HepG2 (cell line): ENCODE data around the gene CARHSP1. TPM values are rescaled to one million over a fixed set of nuclear protein-coding genes. Genes with fewer than 3 reads are reported as not detected.
A peak's percentile ranks its signal among the peaks of the same experiment; 100 is the strongest.

ENCODE experiments used
- ATAC-seq: fragments of 200-7000 bp; cut with Tn5 transposase; 3 replicates; pipeline ENCODE4 v1.9.1; 2020; ENCODE audit warnings: mild to moderate bottlenecking, moderate library complexity
- BruUV-seq: library from RNA; stranded (reverse); fragments of 400-500 nt; replicated peaks from 2 replicates; lab custom pipeline; 2021; lab: Mats Ljungman, UMichigan
- CTCF ChIA-PET: fragments of 300-600 bp; formaldehyde crosslinking; extraction: SDS; loops from one replicate; lab custom pipeline; 2021; ENCODE audit warnings: low total read pairs, inconsistent platforms, low intra/inter-chr PET ratio; lab: Yijun Ruan, JAX
- POLR2A ChIA-PET: fragments of 350-600 bp; sonication (Branson Sonifier 250); formaldehyde crosslinking; loops from one replicate; lab custom pipeline; 2020; ENCODE audit warnings: antibody characterized with exemption, inconsistent platforms; lab: Yijun Ruan, JAX
- DNase-seq: peaks from one replicate; pipeline ENCODE4 v3.0.0-alpha.2; 2015; ENCODE audit warnings: low spot score
- FAIRE-seq: peaks from 3 replicates; lab custom pipeline; 2011; peaks lifted over from hg19 to GRCh38; lab: Jason Lieb, UNC
- H2AFZ ChIP-seq: one replicate; pipeline ENCODE4 v1.6.1; 2011; ENCODE audit warnings: low read length, inconsistent platforms
- H3K27ac ChIP-seq: fragments of 300-600 bp; 3 replicates; pipeline ENCODE4 v1.8.0; 2011; ENCODE audit warnings: mixed run types, mild to moderate bottlenecking, mixed read lengths, low read length, inconsistent platforms; ENCODE audit not compliant: insufficient read depth; ENCODE audit errors: extremely low read length
- H3K27me3 ChIP-seq, 2 experiments: fragments of 200-600 bp in 1 of 2; 2 replicates in 1 of 2; 3 replicates in 1 of 2; pipeline versions ENCODE4 v1.6.0 to v1.8.0; 2011; ENCODE audit warnings: low read length in 2 of 2, mild to moderate bottlenecking in 2 of 2, moderate library complexity in 2 of 2, inconsistent platforms in 1 of 2; ENCODE audit not compliant: insufficient read depth in 2 of 2, control insufficient read depth in 1 of 2
- H3K36me3 ChIP-seq, 2 experiments: fragments of 200-600 bp in 1 of 2; replicated peaks in 1 of 2; 2 replicates in 1 of 2; 3 replicates in 1 of 2; pipeline versions ENCODE4 v1.5.1 to v1.8.0; 2011; ENCODE audit warnings: low read length in 2 of 2, inconsistent platforms in 1 of 2; ENCODE audit not compliant: insufficient read depth in 2 of 2, control insufficient read depth in 1 of 2
- H3K4me1 ChIP-seq: 2 replicates; pipeline ENCODE4 v1.5.1; 2012; ENCODE audit warnings: low read length, inconsistent platforms; ENCODE audit not compliant: insufficient read depth
- H3K4me2 ChIP-seq: 2 replicates; pipeline ENCODE4 v1.6.0; 2011; ENCODE audit warnings: low read depth, low read length, inconsistent platforms
- H3K4me3 ChIP-seq, 3 experiments: fragments of 200-600 bp in 1 of 3; sonication (generic), shearing (Covaris generic) in 1 of 3; replicated peaks in 1 of 3; 2 replicates each; pipeline ENCODE4 v1.5.1; 2011 to 2016; ENCODE audit warnings: low read length in 3 of 3, inconsistent platforms in 2 of 3, low read depth in 2 of 3, mild to moderate bottlenecking in 2 of 3, control low read depth in 1 of 3, mixed read lengths in 1 of 3; ENCODE audit not compliant: insufficient read depth in 1 of 3
- H3K79me2 ChIP-seq: one replicate; pipeline ENCODE4 v1.6.1; 2011; ENCODE audit warnings: low read length, inconsistent platforms; ENCODE audit not compliant: insufficient read depth
- H3K9ac ChIP-seq: 2 replicates; pipeline ENCODE4 v1.6.0; 2011; ENCODE audit warnings: mild to moderate bottlenecking, low read depth, low read length, inconsistent platforms; ENCODE audit not compliant: insufficient read depth
- H3K9me3 ChIP-seq: 2 replicates; pipeline ENCODE4 v1.5.1; 2012; ENCODE audit warnings: mild to moderate bottlenecking, low read length
- H4K20me1 ChIP-seq: 2 replicates; pipeline ENCODE4 v1.6.0; 2011; ENCODE audit warnings: inconsistent platforms, mild to moderate bottlenecking, low read length, moderate library complexity; ENCODE audit not compliant: insufficient read depth
- AKAP8 ChIP-seq: sonication (generic); formaldehyde crosslinking; IDR thresholded peaks from 2 replicates; pipeline ENCODE4 v1.5.1; 2020; ENCODE audit warnings: mild to moderate bottlenecking, missing genetic modification reagents
- CCAR2 ChIP-seq: fragments of 200-400 bp; formaldehyde crosslinking; optimal IDR thresholded peaks from 2 replicates; pipeline ENCODE3; 2018; ENCODE audit warnings: low read depth, mild to moderate bottlenecking, low read length, moderate library complexity
- DNMT1 ChIP-seq: sonication (generic); formaldehyde crosslinking; IDR thresholded peaks from 2 replicates; pipeline ENCODE4 v1.5.1; 2020; ENCODE audit warnings: mild to moderate bottlenecking, missing genetic modification reagents
- FIP1L1 ChIP-seq: fragments of 200-400 bp; formaldehyde crosslinking; IDR thresholded peaks from 2 replicates; pipeline ENCODE4 v1.6.1; 2018; ENCODE audit warnings: low read depth, mild to moderate bottlenecking, low read length, moderate library complexity, borderline replicate concordance; ENCODE audit not compliant: insufficient read depth
- GFI1 ChIP-seq: sonication (generic); formaldehyde crosslinking; IDR thresholded peaks from 2 replicates; pipeline ENCODE4 v1.5.0; 2020; ENCODE audit warnings: missing genetic modification reagents, mild to moderate bottlenecking, borderline replicate concordance
- KDM2A ChIP-seq: sonication (generic); formaldehyde crosslinking; IDR thresholded peaks from 2 replicates; pipeline ENCODE4 v1.4.0; 2020; ENCODE audit warnings: low read depth, missing genetic modification reagents, borderline replicate concordance
- MAF1 ChIP-seq: sonication (generic); formaldehyde crosslinking; IDR thresholded peaks from 2 replicates; pipeline ENCODE4 v1.5.0; 2020; ENCODE audit warnings: missing genetic modification reagents, borderline replicate concordance
- POLR2AphosphoS2 ChIP-seq: IDR thresholded peaks from 2 replicates; pipeline ENCODE4 v1.6.1; 2011; ENCODE audit warnings: low read depth, low read length, improper control_type of control experiment
- POLR2AphosphoS5 ChIP-seq: IDR thresholded peaks from 2 replicates; pipeline ENCODE4 v1.6.1; 2012; ENCODE audit warnings: low read depth, low read length
- POLR2G ChIP-seq: fragments of 200-400 bp; formaldehyde crosslinking; IDR thresholded peaks from 2 replicates; pipeline ENCODE4 v1.6.1; 2018; ENCODE audit warnings: mild to moderate bottlenecking, low read depth, low read length, moderate library complexity
- SAFB2 ChIP-seq: sonication (generic); formaldehyde crosslinking; IDR thresholded peaks from 2 replicates; pipeline ENCODE4 v1.5.1; 2020; ENCODE audit warnings: missing genetic modification reagents, low read depth, mild to moderate bottlenecking, borderline replicate concordance
- ZNF615 ChIP-seq: sonication (generic); formaldehyde crosslinking; IDR thresholded peaks from 2 replicates; pipeline ENCODE4 v1.5.0; 2020; ENCODE audit warnings: mild to moderate bottlenecking, missing genetic modification reagents, borderline replicate concordance
- ZNF772 ChIP-seq: sonication (generic); formaldehyde crosslinking; IDR thresholded peaks from 2 replicates; pipeline ENCODE4 v1.5.0; 2020; ENCODE audit warnings: mild to moderate bottlenecking, missing genetic modification reagents
- ZNF776 ChIP-seq: sonication (generic); formaldehyde crosslinking; IDR thresholded peaks from 2 replicates; pipeline ENCODE4 v1.4.0; 2020; ENCODE audit warnings: mild to moderate bottlenecking, missing genetic modification reagents
- WGBS: methylation state at CpG from one replicate; pipeline ENCODE4 v1.1.6; 2017; ENCODE audit warnings: low lambda C conversion rate; 5-methylcytosine and 5-hydroxymethylcytosine counted together
- in situ Hi-C: cut with HindIII; loops from 2 replicates; pipeline ENCODE4 v1.10.0; 2017; ENCODE audit warnings: low pct_unique_long_range_greater_than_20kb; ENCODE audit not compliant: extremely low pct_ligation_motif_present
- intact Hi-C: fragments of 100-400 bp; cut with micrococcal nuclease; formaldehyde crosslinking; loops from one replicate; pipeline ENCODE4 v1.10.0; 2022; ENCODE audit not compliant: unreplicated experiment
- polyA plus RNA-seq, 8 experiments: library from polyadenylated mRNA; depleted of rRNA in 3 of 8; stranded (reverse) in 7 of 8; unstranded in 1 of 8; fragments of >200 nt; fragmentation: Illumina TruSeq in 4 of 8; extraction: Trizol in 4 of 8; gene quantifications; 2 replicates each; pipeline versions ENCODE4 v1.2.1 to v1.2.3, GENCODE V29; 2011 to 2016; ENCODE audit warnings: low read depth in 4 of 8, missing spikeins in 1 of 8, mixed read lengths in 1 of 8; ENCODE audit not compliant: insufficient read depth in 1 of 8
- total RNA-seq, 5 experiments: library from RNA; depleted of rRNA; stranded (reverse); fragments of >200 nt; fragmentation: Illumina TruSeq; extraction: Trizol; gene quantifications; 2 replicates each; pipeline ENCODE4 v1.2.3, GENCODE V29; 2016; ENCODE audit warnings: low read depth in 1 of 5
- TF ChIP-seq, protein P1 (sequence below): sonication (generic); formaldehyde crosslinking; IDR thresholded peaks from 2 replicates; pipeline ENCODE4 v1.4.0; 2020; ENCODE audit warnings: mild to moderate bottlenecking, missing genetic modification reagents
- TF ChIP-seq, protein P2 (sequence below): sonication (generic); formaldehyde crosslinking; IDR thresholded peaks from 2 replicates; pipeline ENCODE4 v1.9.0; 2021; ENCODE audit warnings: missing genetic modification reagents, mild to moderate bottlenecking, borderline replicate concordance
- TF ChIP-seq, protein P3 (sequence below): sonication (generic); formaldehyde crosslinking; IDR thresholded peaks from 2 replicates; pipeline ENCODE4 v1.9.0; 2022; ENCODE audit warnings: missing genetic modification reagents, mild to moderate bottlenecking, borderline replicate concordance
- TF ChIP-seq, protein P4 (sequence below): sonication (generic); formaldehyde crosslinking; IDR thresholded peaks from 2 replicates; pipeline ENCODE4 v1.5.0; 2020; ENCODE audit warnings: mild to moderate bottlenecking, missing genetic modification reagents

CARHSP1 gene
- total and polyA plus RNA-seq, 2 of the 13 experiments (the other 11 are each of a cell fraction or from before 2014, with no cell fraction given), result 173 to 345 TPM

DNA sequence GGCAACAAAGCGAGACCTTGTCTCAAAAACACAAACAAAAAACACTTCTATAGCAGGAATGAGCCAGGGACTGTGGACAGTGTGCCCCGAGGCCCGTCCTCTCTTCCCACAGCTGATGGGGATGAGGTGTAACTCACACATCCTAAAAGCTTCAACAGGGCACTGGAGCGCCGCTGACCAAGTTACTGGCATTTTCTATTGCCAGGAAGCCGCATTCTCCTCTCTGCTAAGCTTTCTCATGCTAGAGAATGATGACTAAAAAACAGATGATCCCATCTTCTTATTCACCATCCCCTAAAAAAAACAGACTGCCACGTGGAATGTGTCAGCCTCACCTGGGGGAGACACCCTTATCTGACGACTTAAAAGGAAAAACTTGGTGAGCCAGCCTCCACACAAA lies 16.3 kb downstream of the CARHSP1 start:
- intact Hi-C loops, result loop anchor here (5.0 kb wide), 1 partner anchor 190 kb away; no protein-coding TSS in a partner anchor
- peaks cover under 1% of the 10 kb centered on the region for H3K79me2 ChIP-seq
- H3K4me1 ChIP-seq, result peaks cover 31% of the 10 kb centered on the region
- no peak overlapping the region for H3K4me2 ChIP-seq
- ChIA-PET POLR2A (interaction anchor here (1.5 to 7.5 kb wide), 3 partner anchors 8 to 16 kb away, joined by 6 to 105 read pairs (median 11); partner anchors contain the start of gene CARHSP1), CTCF (no interaction called here)
- H3K36me3 ChIP-seq, result peaks cover 61 to 92% of the 10 kb centered on the region in 2 experiments
- peaks cover 58% of the 10 kb centered on the region for H4K20me1 ChIP-seq
- in situ Hi-C loops, result no loop called here
- no peak overlapping the region for H3K27ac ChIP-seq
- H3K9ac ChIP-seq, result no peak overlapping the region
- no peak overlapping the region for H2AFZ ChIP-seq
- no peak for ATAC-seq
- H3K4me3 ChIP-seq, result no peak overlapping the region
- no peaks in the 10 kb centered on the region for H3K9me3 ChIP-seq
- no peak for DNase-seq
- no peak for FAIRE-seq
- H3K27me3 ChIP-seq, result no peaks in the 10 kb centered on the region
- no TSS peak for BruUV-seq
- 81% methylated on average over 8 of the region's 8 CpGs for WGBS
- TF ChIP-seq POLR2G, result 0 out of 2 replicates have a peak, but pooled peaks have one; percentile 15
- TF ChIP-seq ZNF772 (CRISPR knock-in tag), result no peak
- TF ChIP-seq POLR2AphosphoS5, result peak; percentile 10; the same call in 1 of the 2 replicates
- TF ChIP-seq POLR2AphosphoS2, result no peak; the same call in none of the 2 replicates
- TF ChIP-seq MAF1, result no peak
- TF ChIP-seq SAFB2 (CRISPR knock-in tag), result 0 out of 2 replicates have a peak, but pooled peaks have one; percentile 21
- TF ChIP-seq FIP1L1, result no peak
- TF ChIP-seq CCAR2, result no peak
- TF ChIP-seq AKAP8 (CRISPR knock-in tag), result 0 out of 2 replicates have a peak, but pooled peaks have one; percentile 12
- TF ChIP-seq ZNF615 (CRISPR knock-in tag), result 0 out of 2 replicates have a peak, but pooled peaks have one; percentile 19
- TF ChIP-seq GFI1 (CRISPR knock-in tag), result 0 out of 2 replicates have a peak, but pooled peaks have one; percentile 22
- TF ChIP-seq KDM2A (CRISPR knock-in tag), result 0 out of 2 replicates have a peak, but pooled peaks have one; percentile 7
- TF ChIP-seq, protein P1, sequence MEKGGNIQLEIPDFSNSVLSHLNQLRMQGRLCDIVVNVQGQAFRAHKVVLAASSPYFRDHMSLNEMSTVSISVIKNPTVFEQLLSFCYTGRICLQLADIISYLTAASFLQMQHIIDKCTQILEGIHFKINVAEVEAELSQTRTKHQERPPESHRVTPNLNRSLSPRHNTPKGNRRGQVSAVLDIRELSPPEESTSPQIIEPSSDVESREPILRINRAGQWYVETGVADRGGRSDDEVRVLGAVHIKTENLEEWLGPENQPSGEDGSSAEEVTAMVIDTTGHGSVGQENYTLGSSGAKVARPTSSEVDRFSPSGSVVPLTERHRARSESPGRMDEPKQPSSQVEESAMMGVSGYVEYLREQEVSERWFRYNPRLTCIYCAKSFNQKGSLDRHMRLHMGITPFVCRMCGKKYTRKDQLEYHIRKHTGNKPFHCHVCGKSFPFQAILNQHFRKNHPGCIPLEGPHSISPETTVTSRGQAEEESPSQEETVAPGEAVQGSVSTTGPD (CRISPR knock-in tag), result no peak
- TF ChIP-seq, protein P2, sequence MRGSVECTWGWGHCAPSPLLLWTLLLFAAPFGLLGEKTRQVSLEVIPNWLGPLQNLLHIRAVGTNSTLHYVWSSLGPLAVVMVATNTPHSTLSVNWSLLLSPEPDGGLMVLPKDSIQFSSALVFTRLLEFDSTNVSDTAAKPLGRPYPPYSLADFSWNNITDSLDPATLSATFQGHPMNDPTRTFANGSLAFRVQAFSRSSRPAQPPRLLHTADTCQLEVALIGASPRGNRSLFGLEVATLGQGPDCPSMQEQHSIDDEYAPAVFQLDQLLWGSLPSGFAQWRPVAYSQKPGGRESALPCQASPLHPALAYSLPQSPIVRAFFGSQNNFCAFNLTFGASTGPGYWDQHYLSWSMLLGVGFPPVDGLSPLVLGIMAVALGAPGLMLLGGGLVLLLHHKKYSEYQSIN (CRISPR knock-in tag), result no peak
- TF ChIP-seq, protein P3, sequence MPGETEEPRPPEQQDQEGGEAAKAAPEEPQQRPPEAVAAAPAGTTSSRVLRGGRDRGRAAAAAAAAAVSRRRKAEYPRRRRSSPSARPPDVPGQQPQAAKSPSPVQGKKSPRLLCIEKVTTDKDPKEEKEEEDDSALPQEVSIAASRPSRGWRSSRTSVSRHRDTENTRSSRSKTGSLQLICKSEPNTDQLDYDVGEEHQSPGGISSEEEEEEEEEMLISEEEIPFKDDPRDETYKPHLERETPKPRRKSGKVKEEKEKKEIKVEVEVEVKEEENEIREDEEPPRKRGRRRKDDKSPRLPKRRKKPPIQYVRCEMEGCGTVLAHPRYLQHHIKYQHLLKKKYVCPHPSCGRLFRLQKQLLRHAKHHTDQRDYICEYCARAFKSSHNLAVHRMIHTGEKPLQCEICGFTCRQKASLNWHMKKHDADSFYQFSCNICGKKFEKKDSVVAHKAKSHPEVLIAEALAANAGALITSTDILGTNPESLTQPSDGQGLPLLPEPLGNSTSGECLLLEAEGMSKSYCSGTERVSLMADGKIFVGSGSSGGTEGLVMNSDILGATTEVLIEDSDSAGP (CRISPR knock-in tag), result 0 out of 2 replicates have a peak, but pooled peaks have one; percentile 12
- TF ChIP-seq, protein P4, sequence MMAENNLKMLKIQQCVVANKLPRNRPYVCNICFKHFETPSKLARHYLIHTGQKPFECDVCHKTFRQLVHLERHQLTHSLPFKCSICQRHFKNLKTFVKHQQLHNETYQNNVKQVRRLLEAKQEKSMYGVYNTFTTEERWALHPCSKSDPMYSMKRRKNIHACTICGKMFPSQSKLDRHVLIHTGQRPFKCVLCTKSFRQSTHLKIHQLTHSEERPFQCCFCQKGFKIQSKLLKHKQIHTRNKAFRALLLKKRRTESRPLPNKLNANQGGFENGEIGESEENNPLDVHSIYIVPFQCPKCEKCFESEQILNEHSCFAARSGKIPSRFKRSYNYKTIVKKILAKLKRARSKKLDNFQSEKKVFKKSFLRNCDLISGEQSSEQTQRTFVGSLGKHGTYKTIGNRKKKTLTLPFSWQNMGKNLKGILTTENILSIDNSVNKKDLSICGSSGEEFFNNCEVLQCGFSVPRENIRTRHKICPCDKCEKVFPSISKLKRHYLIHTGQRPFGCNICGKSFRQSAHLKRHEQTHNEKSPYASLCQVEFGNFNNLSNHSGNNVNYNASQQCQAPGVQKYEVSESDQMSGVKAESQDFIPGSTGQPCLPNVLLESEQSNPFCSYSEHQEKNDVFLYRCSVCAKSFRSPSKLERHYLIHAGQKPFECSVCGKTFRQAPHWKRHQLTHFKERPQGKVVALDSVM (CRISPR knock-in tag), result 0 out of 2 replicates have a peak, but pooled peaks have one; percentile 7
- TF ChIP-seq ZNF776 (CRISPR knock-in tag), result no peak
- TF ChIP-seq DNMT1 (CRISPR knock-in tag), result no peak
